MV-4-11 (cell line): ENCODE measurements around the gene LIN54.
"Not testable (repeated sequence)": the region's sequence is repeated elsewhere in the genome, so short reads cannot be mapped to it uniquely, and the experiment has no call there.

Experiments
- DNase-seq: peaks from one replicate; lab custom pipeline; 2025; lab: John Stamatoyannopoulos, UW

The LIN54 gene

GRCh38 chr4:82947498-82947897 is 63.1 kb downstream of the LIN54 start:
- no peak for DNase-seq

- no peak for DNase-seq
Observed at GRCh38 chr4:82939414-82939813, 71.2 kb downstream of the LIN54 start.

- no peak for DNase-seq
Observed at GRCh38 chr4:82934441-82934840, 76.2 kb downstream of the LIN54 start.

GRCh38 chr4:82930848-82931755 is 79.5 kb downstream of the LIN54 start:
- no peak for DNase-seq

- no peak for DNase-seq
Observed at GRCh38 chr4:82921795-82922194, 88.8 kb downstream of the LIN54 start.

- no peak for DNase-seq
Observed at GRCh38 chr4:82919386-82919785, 91.2 kb downstream of the LIN54 start.

- DNase-seq, result no peak
Observed at GRCh38 chr4:82918091-82918490, 92.5 kb downstream of the LIN54 start.

GRCh38 chr4:82913968-82914367 is 96.7 kb downstream of the LIN54 start:
- not testable (repeated sequence) for DNase-seq

GRCh38 chr4:82913305-82913704 is 97.3 kb downstream of the LIN54 start:
- no peak for DNase-seq

- no peak for DNase-seq
Observed at GRCh38 chr4:82909326-82909725, 101.3 kb downstream of the LIN54 start.

- DNase-seq, result no peak
Observed at GRCh38 chr4:82906469-82906868, 104.2 kb downstream of the LIN54 start.

GRCh38 chr4:82905205-82905604 is 105.4 kb downstream of the LIN54 start:
- DNase-seq, result peak; percentile 69

GRCh38 chr4:82903737-82904136 is 106.9 kb downstream of the LIN54 start:
- DNase-seq, result peak; percentile 69

GRCh38 chr4:82901183-82901718 is 109.4 kb downstream of the LIN54 start:
- DNase-seq, result no peak

GRCh38 chr4:82900411-82901182 is 110.0 kb downstream of the LIN54 start, which contains the start of gene THAP9:
Gene THAP9 (plus strand): TSS chr4:82900735. CDS start chr4:82900803, 68 bp downstream.
- DNase-seq, result peak; percentile 99

- peak; percentile 48 for DNase-seq
Observed at GRCh38 chr4:82900066-82900410, 110.6 kb downstream of the LIN54 start.

GRCh38 chr4:82899374-82900065 is 111.1 kb downstream of the LIN54 start:
- no peak for DNase-seq

- DNase-seq, result peak; percentile 40
Observed at GRCh38 chr4:82898322-82899243, 112.0 kb downstream of the LIN54 start.

- no peak for DNase-seq
Observed at GRCh38 chr4:82896755-82897154, 113.9 kb downstream of the LIN54 start.

GRCh38 chr4:82893942-82894341 is 116.7 kb downstream of the LIN54 start:
- DNase-seq, result no peak

GRCh38 chr4:82892467-82892802 is 118.2 kb downstream of the LIN54 start:
- DNase-seq, result no peak
